A673 (cell line): ENCODE results near the gene SOCS7.

Source experiments
- CTCF ChIP-seq: fragments of 300-800, 200-600 bp; sonication (generic); conservative IDR thresholded peaks from 2 replicates; pipeline ENCODE4 v1.5.1; 2017; ENCODE audit warnings: low read depth, mild to moderate bottlenecking, antibody characterized with exemption, low read length, moderate library complexity, mixed read lengths
- EZH2 ChIP-seq: fragments of 200-600 bp; sonication (generic); IDR thresholded peaks from 2 replicates; pipeline ENCODE4 v1.6.1; 2017; ENCODE audit warnings: borderline replicate concordance, low read depth, mild to moderate bottlenecking, mixed read lengths, antibody characterized with exemption, low read length; ENCODE audit not compliant: poor library complexity, severe bottlenecking

GRCh38 chr17:38444151-38444550 is 92.5 kb downstream of the SOCS7 start:
- TF ChIP-seq CTCF (peak; percentile 79), EZH2 (no peak)
